Upper lobe of left lung (tissue), 4 donors: ENCODE data around the gene MARK2.

Experiments
- CTCF ChIP-seq, 6 experiments: fragments of 450-650 bp in 4 of 6; fragments of 200-600 bp in 2 of 6; sonication (generic) in 2 of 6; IDR thresholded peaks; one replicate each; pipeline ENCODE4 v1.5.1; 2016 to 2019; ENCODE audit warnings: antibody characterized with exemption in 6 of 6
- EP300 ChIP-seq, 4 donors: sonication (generic); formaldehyde crosslinking; IDR thresholded peaks; one replicate each; pipeline ENCODE4 v1.5.1; 2017; ENCODE audit warnings: antibody characterized with exemption in 4 of 4, control low read depth in 2 of 4

GRCh38 chr11:63876616-63877015 is 37.7 kb downstream of the MARK2 start:
- no peak for TF ChIP-seq CTCF (IDR thresholded peaks at IDR 0.05)
- no peak for TF ChIP-seq EP300 (IDR thresholded peaks at IDR 0.05)
